NB4 (cell line): ENCODE results near the gene MMP24.

Source experiments
- CTCF ChIP-seq: IDR thresholded peaks from one replicate; pipeline ENCODE4 v1.5.1; 2012; ENCODE audit warnings: low read depth, low read length
- MAX ChIP-seq: IDR thresholded peaks from 2 replicates; pipeline ENCODE4 v1.6.1; 2011; ENCODE audit warnings: low read depth, low read length
- POLR2A ChIP-seq: IDR thresholded peaks from 2 replicates; pipeline ENCODE4 v1.6.1; 2011; ENCODE audit warnings: mild to moderate bottlenecking; ENCODE audit not compliant: insufficient read length; ENCODE audit errors: extremely low read depth

- TF ChIP-seq CTCF: no peak
- TF ChIP-seq POLR2A: no peak
- TF ChIP-seq MAX: no peak
Observed at GRCh38 chr20:35285806-35286076, 59.3 kb downstream of the MMP24 start.
